OCI-LY1 (cell line): ENCODE data around the gene TMEM106A.
"Not testable (repeated sequence)": the region's sequence is repeated elsewhere in the genome, so short reads cannot be mapped to it uniquely, and the experiment has no call there.

Source experiments
- H2AFZ ChIP-seq: fragments of 200-600 bp; sonication (generic), shearing (Covaris generic); 2 replicates; pipeline ENCODE4 v1.6.0; 2014; ENCODE audit warnings: antibody characterized with exemption, mild to moderate bottlenecking, low read length
- H3F3A ChIP-seq: fragments of 200-600 bp; sonication (generic), shearing (Covaris generic); 2 replicates; pipeline ENCODE4 v1.6.0; 2014; ENCODE audit warnings: mild to moderate bottlenecking, antibody characterized with exemption, low read length, moderate library complexity; ENCODE audit not compliant: insufficient read depth
- H3K27ac ChIP-seq: fragments of 200-600 bp; sonication (generic); 2 replicates; pipeline ENCODE4 v1.5.1; 2014; ENCODE audit warnings: low read length, mixed run types, mild to moderate bottlenecking, low read depth; ENCODE audit not compliant: poor library complexity, severe bottlenecking
- H3K27me3 ChIP-seq: fragments of 200-600 bp; sonication (generic); 2 replicates; pipeline ENCODE4 v1.6.0; 2014; ENCODE audit warnings: antibody characterized with exemption, mild to moderate bottlenecking, low read length, moderate library complexity; ENCODE audit not compliant: insufficient read depth
- H3K36me3 ChIP-seq: fragments of 200-600 bp; sonication (generic); 2 replicates; pipeline ENCODE4 v1.6.1; 2014; ENCODE audit warnings: mild to moderate bottlenecking, antibody characterized with exemption, low read length, moderate library complexity, mixed read lengths; ENCODE audit not compliant: insufficient read depth
- H3K4me1 ChIP-seq: fragments of 200-600 bp; sonication (generic); 2 replicates; pipeline ENCODE4 v1.5.1; 2014; ENCODE audit warnings: mild to moderate bottlenecking, low read length, moderate library complexity; ENCODE audit not compliant: insufficient read depth, severe bottlenecking
- H3K4me2 ChIP-seq: fragments of 200-600 bp; sonication (generic), shearing (Covaris generic); 2 replicates; pipeline ENCODE4 v1.6.1; 2014; ENCODE audit warnings: low read length
- H3K4me3 ChIP-seq: fragments of 200-600 bp; sonication (generic); 2 replicates; pipeline ENCODE4 v1.5.1; 2014; ENCODE audit warnings: low read length, low read depth, mild to moderate bottlenecking, mixed read lengths; ENCODE audit not compliant: poor library complexity, severe bottlenecking
- H3K79me2 ChIP-seq: fragments of 200-600 bp; shearing (Covaris generic); 2 replicates; pipeline ENCODE4 v1.6.1; 2016; ENCODE audit warnings: mixed run types, low read length, mixed read lengths; ENCODE audit not compliant: insufficient read depth
- H3K9ac ChIP-seq: fragments of 200-600 bp; sonication (generic), shearing (Covaris generic); 2 replicates; pipeline ENCODE4 v1.6.1; 2014; ENCODE audit warnings: mild to moderate bottlenecking, low read length, mixed read lengths
- H3K9me2 ChIP-seq: fragments of 200-600 bp; sonication (generic), shearing (Covaris generic); 2 replicates; pipeline ENCODE4 v1.6.1; 2014; ENCODE audit warnings: low read depth, mild to moderate bottlenecking, low read length, mixed read lengths
- H3K9me3 ChIP-seq: fragments of 200-600 bp; shearing (Covaris generic); 2 replicates; pipeline ENCODE4 v1.6.1; 2014; ENCODE audit warnings: low read length, mixed read lengths
- H4K20me1 ChIP-seq: fragments of 200-600 bp; sonication (generic), shearing (Covaris generic); 2 replicates; pipeline ENCODE4 v1.6.0; 2016; ENCODE audit warnings: mild to moderate bottlenecking, low read length; ENCODE audit not compliant: insufficient read depth
- CTCF ChIP-seq: fragments of 200-600 bp; sonication (generic), shearing (Covaris generic); IDR thresholded peaks from 2 replicates; pipeline ENCODE4 v1.5.1; 2017; ENCODE audit warnings: mild to moderate bottlenecking, antibody characterized with exemption, low read length, moderate library complexity, mixed read lengths
- EZH2 ChIP-seq: fragments of 200-600 bp; sonication (generic), shearing (Covaris generic); IDR thresholded peaks from 2 replicates; pipeline ENCODE4 v1.8.0; 2017; ENCODE audit warnings: borderline replicate concordance, mixed run types, mild to moderate bottlenecking, antibody characterized with exemption, low read length, moderate library complexity, mixed read lengths

The TMEM106A gene

DNA sequence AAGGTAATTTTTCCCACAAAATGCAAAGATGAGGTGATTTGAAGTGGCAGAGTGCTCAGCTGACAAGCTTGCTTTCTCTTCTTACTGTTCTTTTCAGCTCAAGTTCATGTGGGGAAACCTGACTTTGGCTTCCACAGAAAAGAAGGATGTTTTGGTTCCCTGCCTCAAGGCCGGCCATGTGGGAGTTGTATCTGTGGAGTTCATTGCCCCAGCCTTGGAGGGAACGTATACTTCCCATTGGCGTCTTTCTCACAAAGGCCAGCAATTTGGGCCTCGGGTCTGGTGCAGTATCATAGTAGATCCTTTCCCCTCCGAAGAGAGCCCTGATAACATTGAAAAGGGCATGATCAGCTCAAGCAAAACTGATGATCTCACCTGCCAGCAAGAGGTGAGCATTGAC lies 18.4 kb upstream of the TMEM106A start:
- Histone ChIP-seq H2AFZ (no peak overlapping the region), H3K36me3 (peaks cover 82% of the 10 kb centered on the region), H3F3A (no peaks in the 10 kb centered on the region), H3K4me3 (no peak overlapping the region), H3K79me2 (no peaks in the 10 kb centered on the region), H3K4me2 (no peak overlapping the region), H4K20me1 (no peaks in the 10 kb centered on the region), H3K9ac (no peak overlapping the region), H3K9me2 (no peaks in the 10 kb centered on the region), H3K27ac (no peak overlapping the region), H3K4me1 (no peaks in the 10 kb centered on the region), H3K9me3 (no peaks in the 10 kb centered on the region), H3K27me3 (no peaks in the 10 kb centered on the region)
- TF ChIP-seq EZH2 = no peak
- TF ChIP-seq CTCF = no peak

DNA sequence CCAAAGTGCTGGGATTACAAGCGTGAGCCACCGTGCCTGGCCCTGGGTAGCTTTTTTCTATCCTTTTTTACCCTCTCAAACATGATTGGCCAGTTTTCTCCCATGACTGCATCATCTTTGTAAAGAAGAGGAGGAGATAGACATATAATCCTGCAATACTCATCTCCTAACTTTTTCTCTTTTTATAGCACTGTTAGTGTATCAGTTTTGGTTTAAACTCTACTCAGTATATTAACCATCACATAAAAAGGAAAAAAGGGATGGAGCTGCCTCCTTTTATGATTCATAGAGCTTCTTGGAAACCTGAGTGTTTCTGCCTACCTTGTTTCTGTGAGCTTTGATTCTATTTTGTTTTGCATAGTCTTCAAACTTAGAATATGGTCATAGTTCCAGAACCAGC lies 12.0 kb upstream of the TMEM106A start:
- Histone ChIP-seq H3K79me2 (no peaks in the 10 kb centered on the region), H3K4me2 (no peak overlapping the region), H3K27me3 (no peaks in the 10 kb centered on the region), H3K4me3 (no peak overlapping the region), H3K9me2 (no peaks in the 10 kb centered on the region), H3K9me3 (no peaks in the 10 kb centered on the region), H3K36me3 (peaks cover 84% of the 10 kb centered on the region), H2AFZ (no peak overlapping the region), H3K4me1 (no peaks in the 10 kb centered on the region), H3K9ac (no peak overlapping the region), H3K27ac (no peak overlapping the region), H3F3A (no peaks in the 10 kb centered on the region), H4K20me1 (no peaks in the 10 kb centered on the region)
- TF ChIP-seq EZH2 (no peak), CTCF (no peak)

- no peak overlapping the region for H3K27ac ChIP-seq
- no peaks in the 10 kb centered on the region for H3K9me2 ChIP-seq
- no peak overlapping the region for H3K4me2 ChIP-seq
- peaks cover 79% of the 10 kb centered on the region for H3K36me3 ChIP-seq
- no peaks in the 10 kb centered on the region for H3F3A ChIP-seq
- no peak for TF ChIP-seq EZH2
- H2AFZ ChIP-seq = no peak overlapping the region
- no peak overlapping the region for H3K4me3 ChIP-seq
- no peaks in the 10 kb centered on the region for H3K79me2 ChIP-seq
- no peaks in the 10 kb centered on the region for H3K4me1 ChIP-seq
- H3K27me3 ChIP-seq = no peaks in the 10 kb centered on the region
- H4K20me1 ChIP-seq = no peaks in the 10 kb centered on the region
- no peak overlapping the region for H3K9ac ChIP-seq
- no peaks in the 10 kb centered on the region for H3K9me3 ChIP-seq
Measured at GRCh38 chr17:43200127-43200526, 11.5 kb upstream of the TMEM106A start.

- not testable (repeated sequence) for H3K79me2 ChIP-seq, H3K9me3 ChIP-seq, H3K4me2 ChIP-seq, H4K20me1 ChIP-seq, H3K27me3 ChIP-seq, H3K27ac ChIP-seq, H2AFZ ChIP-seq, H3K4me3 ChIP-seq, H3K4me1 ChIP-seq, H3K9me2 ChIP-seq, H3F3A ChIP-seq, H3K9ac ChIP-seq
- peaks cover 62% of the 10 kb centered on the region for H3K36me3 ChIP-seq
Measured at GRCh38 chr17:43203013-43203412, 8.7 kb upstream of the TMEM106A start.
